GM13976 (cell line): ENCODE data around the gene CIRBP.

Experiments used
- DNase-seq: peaks from one replicate; pipeline ENCODE4 v3.0.0; 2012; ENCODE audit warnings: low spot score
- in situ Hi-C: fragments of 300-500 bp; cut with MboI; formaldehyde crosslinking; loops from one replicate; pipeline ENCODE4 v1.12.0; 2022; ENCODE audit warnings: low sequenced_read_pairs, mixed read lengths, inconsistent platforms; ENCODE audit not compliant: unreplicated experiment
- TF ChIP-seq, protein P1 (sequence below): IDR thresholded peaks from 2 replicates; pipeline ENCODE4 v1.5.1; 2012; ENCODE audit warnings: borderline replicate concordance, mild to moderate bottlenecking; ENCODE audit not compliant: insufficient read depth; ENCODE audit errors: extremely low read depth, missing control alignments, control extremely low read depth

CIRBP gene

DNA sequence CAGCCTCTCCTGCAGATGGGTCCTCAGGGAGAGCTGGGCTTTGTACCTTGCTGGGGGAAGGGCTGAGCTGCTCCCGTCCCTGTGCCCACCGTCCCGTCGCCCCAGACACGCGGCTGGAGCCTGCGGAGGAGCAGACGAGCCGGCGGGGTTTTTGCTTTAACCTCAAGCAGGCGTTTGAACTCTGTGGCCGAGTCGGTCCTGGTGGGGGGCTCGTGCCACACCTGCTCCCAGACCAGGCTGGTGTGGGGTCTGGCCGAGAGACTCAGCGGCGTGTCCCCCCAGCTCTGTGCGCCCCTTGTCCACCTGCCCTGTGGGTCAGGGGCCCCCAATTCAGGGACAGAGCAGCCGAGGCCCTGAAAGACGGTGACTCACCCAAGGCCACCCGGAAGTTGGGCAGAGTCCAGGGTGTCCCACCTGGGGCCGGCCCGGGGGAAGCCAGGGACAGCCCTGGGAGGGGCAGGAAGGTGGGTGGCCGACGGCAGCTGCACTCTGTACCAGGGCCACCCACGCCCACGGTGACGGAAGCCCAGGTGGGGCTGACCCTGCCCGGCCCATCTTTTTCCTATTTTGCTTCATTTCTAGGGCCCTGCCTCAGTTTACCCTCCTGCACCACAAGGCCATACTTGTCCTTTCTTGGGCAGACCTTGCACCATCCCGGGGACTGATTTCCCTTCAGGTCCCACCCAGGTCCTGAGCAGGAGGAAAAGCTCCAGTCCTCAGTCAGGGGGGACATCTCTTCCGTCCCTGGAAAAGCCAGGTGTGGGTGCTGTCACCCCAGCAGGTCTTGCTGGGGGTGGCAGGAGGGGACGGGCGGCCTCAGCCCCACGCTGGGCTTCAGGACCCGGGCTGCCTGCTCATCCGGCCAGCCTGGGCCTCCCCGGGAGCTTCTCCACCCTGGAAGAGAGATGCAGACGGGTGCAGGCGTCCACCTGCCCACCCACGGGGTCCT lies 21.8 kb downstream of the CIRBP start:
- in situ Hi-C loops: no loop called here
- TF ChIP-seq, protein P1, sequence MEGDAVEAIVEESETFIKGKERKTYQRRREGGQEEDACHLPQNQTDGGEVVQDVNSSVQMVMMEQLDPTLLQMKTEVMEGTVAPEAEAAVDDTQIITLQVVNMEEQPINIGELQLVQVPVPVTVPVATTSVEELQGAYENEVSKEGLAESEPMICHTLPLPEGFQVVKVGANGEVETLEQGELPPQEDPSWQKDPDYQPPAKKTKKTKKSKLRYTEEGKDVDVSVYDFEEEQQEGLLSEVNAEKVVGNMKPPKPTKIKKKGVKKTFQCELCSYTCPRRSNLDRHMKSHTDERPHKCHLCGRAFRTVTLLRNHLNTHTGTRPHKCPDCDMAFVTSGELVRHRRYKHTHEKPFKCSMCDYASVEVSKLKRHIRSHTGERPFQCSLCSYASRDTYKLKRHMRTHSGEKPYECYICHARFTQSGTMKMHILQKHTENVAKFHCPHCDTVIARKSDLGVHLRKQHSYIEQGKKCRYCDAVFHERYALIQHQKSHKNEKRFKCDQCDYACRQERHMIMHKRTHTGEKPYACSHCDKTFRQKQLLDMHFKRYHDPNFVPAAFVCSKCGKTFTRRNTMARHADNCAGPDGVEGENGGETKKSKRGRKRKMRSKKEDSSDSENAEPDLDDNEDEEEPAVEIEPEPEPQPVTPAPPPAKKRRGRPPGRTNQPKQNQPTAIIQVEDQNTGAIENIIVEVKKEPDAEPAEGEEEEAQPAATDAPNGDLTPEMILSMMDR: no peak
- no peak for DNase-seq

GRCh38 chr19:1291761-1292418 lies 22.8 kb downstream of the CIRBP start:
- DNase-seq: peak; percentile 79
- in situ Hi-C loops: no loop called here
- TF ChIP-seq, protein P1: no peak

DNA sequence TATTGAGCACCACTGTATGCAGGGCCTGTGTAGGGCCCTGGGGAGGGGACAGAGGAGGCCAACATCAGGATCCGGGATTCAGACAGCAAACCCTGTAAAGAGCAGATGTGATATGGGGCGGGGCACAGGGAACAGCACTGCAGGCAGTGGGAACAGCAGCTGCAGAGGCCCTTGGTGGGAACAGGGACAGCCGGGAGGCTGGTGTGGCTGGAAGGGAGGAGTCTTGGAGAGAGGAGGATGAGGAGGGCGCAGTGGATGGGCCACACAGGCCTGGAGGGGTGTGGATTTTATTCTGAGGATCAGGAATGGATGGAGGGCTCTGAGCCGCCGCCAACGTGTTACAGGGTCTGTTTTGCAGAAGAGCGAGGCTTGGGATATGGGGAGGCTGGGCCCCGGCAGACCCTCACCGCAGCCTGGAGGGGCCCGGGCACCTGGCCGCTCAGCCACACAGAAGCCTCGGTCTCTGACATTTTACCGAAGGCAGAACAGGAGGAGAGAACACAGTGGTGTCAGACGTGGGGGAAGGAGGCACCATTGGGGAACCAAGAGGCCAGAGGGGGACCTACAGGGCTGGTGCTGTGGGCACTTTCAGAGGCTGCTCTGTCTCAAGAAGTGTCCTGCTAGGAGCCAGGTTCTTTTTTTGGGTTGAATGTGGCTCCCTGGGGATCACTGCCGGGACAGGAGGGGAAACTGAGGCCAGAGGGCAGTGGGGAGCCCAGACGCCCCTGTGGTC lies 23.5 kb downstream of the CIRBP start:
- TF ChIP-seq, protein P1: no peak
- in situ Hi-C loops: no loop called here
- no peak for DNase-seq

DNA sequence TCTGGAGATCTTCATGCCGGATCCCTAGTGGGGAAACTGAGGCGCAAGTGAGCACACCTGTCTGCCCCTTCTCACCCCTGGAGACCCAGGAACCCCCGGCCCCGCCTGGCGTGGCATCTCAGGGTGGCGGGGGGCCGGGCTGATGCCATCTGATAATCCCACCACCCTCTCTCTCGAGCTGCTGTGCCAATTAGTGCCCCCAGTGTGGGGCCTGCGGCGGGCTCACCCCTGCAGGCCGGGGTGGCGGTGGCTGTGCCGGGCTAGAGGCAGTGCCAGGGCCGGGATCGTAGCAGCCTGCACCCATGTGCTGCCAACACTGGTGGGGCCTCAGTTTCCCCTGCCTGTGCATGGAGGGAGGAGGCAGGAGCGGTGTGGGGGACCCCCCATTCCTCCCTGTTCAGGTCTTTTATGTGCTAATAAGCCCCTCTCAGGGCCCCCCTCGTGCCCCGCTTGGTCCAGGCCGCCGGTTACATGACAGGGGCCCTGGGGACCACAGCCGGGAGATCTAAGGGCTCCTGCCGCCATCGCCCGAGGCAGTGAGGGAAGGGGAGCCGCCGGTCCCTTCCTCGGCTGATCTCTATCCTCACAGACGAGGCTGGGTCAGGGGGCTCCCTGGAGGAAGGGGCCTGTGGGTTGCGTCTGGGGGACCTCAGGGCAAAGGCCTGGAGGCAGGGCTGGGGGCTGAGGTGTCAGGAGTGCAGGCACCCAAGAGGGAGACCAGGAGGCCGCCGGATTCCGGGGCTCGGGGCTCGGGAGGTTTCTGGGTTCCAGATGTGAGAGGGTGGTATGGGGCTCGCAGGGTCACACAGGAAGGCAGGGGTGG lies 24.9 kb downstream of the CIRBP start:
- in situ Hi-C loops: no loop called here

DNA sequence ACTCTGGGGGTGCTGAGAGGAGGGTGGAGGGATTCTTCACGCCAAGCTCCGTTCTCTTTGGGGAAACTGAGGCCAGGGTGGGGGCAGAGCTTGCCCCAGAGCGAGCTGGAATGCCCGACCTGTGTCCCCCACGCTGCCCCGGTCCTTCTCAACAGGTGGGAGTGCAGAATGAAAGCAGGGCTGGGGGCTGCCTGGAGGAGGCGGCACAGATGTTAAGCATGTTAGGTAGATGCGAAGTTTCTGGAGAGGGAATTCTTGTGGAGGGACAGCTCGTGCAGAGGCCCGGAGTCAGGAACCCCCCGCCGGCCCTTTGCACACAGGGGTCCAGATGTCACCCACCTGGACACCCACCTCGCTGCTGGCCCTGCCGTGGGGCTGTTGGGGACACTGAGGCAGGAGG lies 25.6 kb downstream of the CIRBP start:
- in situ Hi-C loops: no loop called here
- TF ChIP-seq, protein P1: no peak
- no peak for DNase-seq

More for the DNA sequence above, 24.9 kb downstream of the CIRBP start:
- no peak for DNase-seq
- TF ChIP-seq, protein P1: no peak
